A549 (cell line): ENCODE data around the gene CYP1B1. TPM values are rescaled to one million over a fixed set of nuclear protein-coding genes. Genes with fewer than 3 reads are reported as not detected.

Experiments
- ATAC-seq, 2 experiments: fragments of 200-7000 bp in 1 of 2; fragments of >200 bp in 1 of 2; cut with Nextera tagmentation in 1 of 2; cut with Tn5 transposase in 1 of 2; 3 replicates each; pipeline versions ENCODE4 v1.8.0 to v1.9.1; 2018 to 2020; ENCODE audit warnings: mild to moderate bottlenecking in 1 of 2, moderate library complexity in 1 of 2
- CTCF ChIA-PET: fragments of 300-600 bp; sonication (Branson Sonifier 250); formaldehyde crosslinking; extraction: SDS; loops from one replicate; lab custom pipeline; 2021; ENCODE audit warnings: antibody characterized with exemption, inconsistent platforms; lab: Yijun Ruan, JAX
- POLR2A ChIA-PET: fragments of 350-600 bp; formaldehyde crosslinking; extraction: SDS; loops from one replicate; lab custom pipeline; 2021; ENCODE audit warnings: antibody characterized with exemption, inconsistent platforms; lab: Yijun Ruan, JAX
- DNase-seq, 2 experiments: peaks; one replicate each; pipeline versions ENCODE4 v3.0.0 to v3.0.0-alpha.2; 2011 to 2016; ENCODE audit warnings: low read depth in 1 of 2, low spot score in 1 of 2
- FAIRE-seq: peaks from 2 replicates; lab custom pipeline; 2011; peaks lifted over from hg19 to GRCh38; lab: Jason Lieb, UNC
- H3K27ac ChIP-seq, 2 experiments: fragments of >200 bp; sonication (Bioruptor Twin); formaldehyde crosslinking; 3 replicates each; pipeline ENCODE4 v1.5.1; 2016 to 2017
- H3K4me1 ChIP-seq: fragments of >200 bp; sonication (Bioruptor Twin); formaldehyde crosslinking; 3 replicates; pipeline ENCODE4 v1.6.1; 2016
- H3K4me2 ChIP-seq: fragments of >200 bp; sonication (Bioruptor Twin); formaldehyde crosslinking; 3 replicates; pipeline ENCODE4 v1.6.1; 2016
- H3K4me3 ChIP-seq: fragments of >200 bp; sonication (Bioruptor Twin); formaldehyde crosslinking; 3 replicates; pipeline ENCODE4 v1.5.1; 2016
- H3K9me3 ChIP-seq: fragments of >200 bp; sonication (Bioruptor Twin); formaldehyde crosslinking; 3 replicates; pipeline ENCODE4 v1.6.1; 2016
- ATOH8 ChIP-seq: fragments of 250-450 bp; sonication (Bioruptor Pico); IDR thresholded peaks from 2 replicates; pipeline ENCODE4 v1.5.0; 2020; ENCODE audit warnings: low read depth, mild to moderate bottlenecking, moderate library complexity
- BHLHE40 ChIP-seq: IDR thresholded peaks from 2 replicates; pipeline ENCODE4 v1.6.1; 2012; ENCODE audit warnings: low read depth, low read length, inconsistent platforms
- CHD2 ChIP-seq: fragments of 150-350 bp; IDR thresholded peaks from 2 replicates; pipeline ENCODE4 v1.6.1; 2014; ENCODE audit warnings: low read length; ENCODE audit not compliant: partially characterized antibody
- CTCF ChIP-seq: fragments of >200 bp; sonication (Bioruptor Twin); formaldehyde crosslinking; IDR thresholded peaks from 3 replicates; pipeline ENCODE4 v1.5.1; 2016
- EHF ChIP-seq: fragments of 250-450 bp; sonication (Bioruptor Pico); IDR thresholded peaks from 2 replicates; pipeline ENCODE4 v1.5.0; 2020; ENCODE audit warnings: mild to moderate bottlenecking
- FOXS1 ChIP-seq: fragments of 250-450 bp; sonication (Bioruptor Pico); IDR thresholded peaks from 2 replicates; pipeline ENCODE4 v1.5.0; 2020; ENCODE audit warnings: mild to moderate bottlenecking, moderate library complexity
- HDAC2 ChIP-seq: fragments of 200-600 bp; sonication (generic); IDR thresholded peaks from 2 replicates; pipeline ENCODE4 v1.6.1; 2016
- HEYL ChIP-seq: fragments of 250-450 bp; sonication (Bioruptor Pico); IDR thresholded peaks from 2 replicates; pipeline ENCODE4 v1.8.0; 2021; ENCODE audit warnings: mild to moderate bottlenecking, moderate library complexity
- HMGXB4 ChIP-seq: fragments of 250-450 bp; sonication (Bioruptor Pico); IDR thresholded peaks from 2 replicates; pipeline ENCODE4 v1.5.0; 2021; ENCODE audit warnings: mild to moderate bottlenecking, moderate library complexity, borderline replicate concordance
- JUN ChIP-seq, 2 experiments: fragments of >200 bp; sonication (Bioruptor Twin); formaldehyde crosslinking; IDR thresholded peaks; 2 replicates in 1 of 2; 3 replicates in 1 of 2; pipeline ENCODE4 v1.6.1; 2016 to 2017
- JUNB ChIP-seq: fragments of >200 bp; sonication (Bioruptor Twin); formaldehyde crosslinking; IDR thresholded peaks from 2 replicates; pipeline ENCODE4 v1.6.1; 2016
- MAX ChIP-seq: IDR thresholded peaks from 2 replicates; pipeline ENCODE4 v1.6.1; 2012
- NPAS2 ChIP-seq: fragments of 250-450 bp; sonication (Bioruptor Pico); IDR thresholded peaks from 2 replicates; pipeline ENCODE4 v1.8.0; 2022; ENCODE audit warnings: mild to moderate bottlenecking, moderate library complexity, borderline replicate concordance
- PBX3 ChIP-seq: IDR thresholded peaks from 2 replicates; pipeline ENCODE4 v1.6.1; 2012
- PHF8 ChIP-seq: fragments of 200-600 bp; sonication (generic); IDR thresholded peaks from 2 replicates; pipeline ENCODE4 v1.6.1; 2016; ENCODE audit warnings: low read depth, mild to moderate bottlenecking, antibody characterized with exemption, moderate library complexity, borderline replicate concordance
- RAD21 ChIP-seq, 2 experiments: fragments of >200 bp in 1 of 2; sonication (Bioruptor Twin) in 1 of 2; formaldehyde crosslinking in 1 of 2; IDR thresholded peaks in 1 of 2; conservative IDR thresholded peaks in 1 of 2; 2 replicates in 1 of 2; 3 replicates in 1 of 2; pipeline ENCODE4 v1.6.1; 2012 to 2018; ENCODE audit warnings: inconsistent platforms in 1 of 2
- RARB ChIP-seq: fragments of 250-450 bp; sonication (Bioruptor Pico); IDR thresholded peaks from 2 replicates; pipeline ENCODE4 v1.8.0; 2021; ENCODE audit warnings: mild to moderate bottlenecking, moderate library complexity
- RCOR1 ChIP-seq: fragments of 150-350 bp; IDR thresholded peaks from 2 replicates; pipeline ENCODE4 v1.6.1; 2014; ENCODE audit warnings: antibody characterized with exemption, low read length, low read depth
- REST ChIP-seq: fragments of 200-600 bp; sonication (generic); IDR thresholded peaks from 2 replicates; pipeline ENCODE4 v1.6.1; 2016; ENCODE audit warnings: antibody characterized with exemption, mild to moderate bottlenecking, moderate library complexity
- RNF2 ChIP-seq: fragments of 200-600 bp; sonication (generic); IDR thresholded peaks from 2 replicates; pipeline ENCODE4 v1.6.1; 2016; ENCODE audit warnings: low read depth, mild to moderate bottlenecking, antibody characterized with exemption, moderate library complexity, borderline replicate concordance
- SMC3 ChIP-seq: fragments of >200 bp; sonication (Bioruptor Twin); formaldehyde crosslinking; IDR thresholded peaks from 3 replicates; pipeline ENCODE4 v1.6.1; 2018; ENCODE audit warnings: inconsistent platforms
- TP53 ChIP-seq: fragments of 250-450 bp; sonication (Bioruptor Pico); IDR thresholded peaks from 2 replicates; pipeline ENCODE4 v1.5.0; 2021; ENCODE audit warnings: mild to moderate bottlenecking, moderate library complexity
- USF2 ChIP-seq: fragments of 450-650 bp; IDR thresholded peaks from 2 replicates; pipeline ENCODE4 v1.6.1; 2014; ENCODE audit warnings: antibody characterized with exemption
- ZFP36 ChIP-seq: fragments of 450-650 bp; IDR thresholded peaks from 2 replicates; pipeline ENCODE4 v1.6.1; 2014; ENCODE audit warnings: borderline replicate concordance; ENCODE audit not compliant: partially characterized antibody
- ZNF302 ChIP-seq: fragments of 250-450 bp; sonication (Bioruptor Pico); IDR thresholded peaks from 2 replicates; pipeline ENCODE4 v1.9.0; 2021; ENCODE audit warnings: inconsistent platforms, mild to moderate bottlenecking, moderate library complexity
- WGBS: methylation state at CpG from one replicate; pipeline ENCODE4 v1.1.6; 2017; ENCODE audit errors: missing lambda C conversion rate; 5-methylcytosine and 5-hydroxymethylcytosine counted together
- polyA plus RNA-seq, 4 experiments: library from polyadenylated mRNA; depleted of rRNA in 3 of 4; stranded (reverse); fragments of >200 nt; fragmentation: RNase III in 1 of 4; extraction: RNeasy Plus Mini Kit Qiagen cat#74134 plus additional on column Dnase treatment in 1 of 4; gene quantifications; 2 replicates in 3 of 4; 3 replicates in 1 of 4; pipeline ENCODE4 v1.2.3, GENCODE V29; 2011 to 2017

Gene CYP1B1
- polyA plus RNA-seq, 2 of the 4 experiments (the other 2 are of a cell fraction), result 5.3 to 13.2 TPM

- TF ChIP-seq RAD21 (conservative IDR thresholded peaks at IDR 0.05 in 1 of 2, IDR thresholded peaks at IDR 0.05 in 1 of 2), result peak; percentile 45 to 60
- no peak for TF ChIP-seq RARB (CRISPR knock-in tag)
- no peak for TF ChIP-seq ATOH8
- TF ChIP-seq CTCF, result no peak; the same call in 2 of the 3 replicates
- TF ChIP-seq HDAC2, result peak; percentile 82; the same call in 1 of the 2 replicates
- TF ChIP-seq EHF (CRISPR knock-in tag), result 0 out of 2 replicates have a peak, but pooled peaks have one; percentile 18
- no peak for TF ChIP-seq RCOR1
- no peak for TF ChIP-seq PHF8
- TF ChIP-seq SMC3, result no peak; the same call in 2 of the 3 replicates
- 0 out of 2 replicates have a peak, but pooled peaks have one; percentile 48 for TF ChIP-seq TP53
These were observed 280 bp upstream of the CYP1B1 start (continued) for GRCh38 chr2:38076152-38076709.

- DNase-seq, result peak in 1 of 2 experiments; percentile 67
- FAIRE-seq, result no peak
- CTCF ChIA-PET, result interaction anchor here (1.4 to 4.7 kb wide), 9 partner anchors 15 to 199 kb away, joined by 3 to 45 read pairs (median 7); no protein-coding TSS in a partner anchor
- TF ChIP-seq CHD2 (no peak), MAX (peak; percentile 99), FOXS1 (CRISPR knock-in tag) (no peak), RNF2 (0 out of 2 replicates have a peak, but pooled peaks have one; percentile 24), EHF (CRISPR knock-in tag) (no peak), PBX3 (no peak), NPAS2 (CRISPR knock-in tag) (no peak), JUN (IDR thresholded peaks at IDR 0.05) (peak in 1 of 2 experiments; percentile 31; a peak in 1 of 5 replicates), JUNB (no peak), USF2 (no peak), ZFP36 (no peak), BHLHE40 (no peak), REST (no peak), HEYL (CRISPR knock-in tag) (no peak), HMGXB4 (CRISPR knock-in tag) (no peak), ZNF302 (no peak), PHF8 (no peak), SMC3 (no peak)
These were observed 1.0 kb downstream of the CYP1B1 start for GRCh38 chr2:38074764-38075506.

More at GRCh38 chr2:38074764-38075506, 1.0 kb downstream of the CYP1B1 start:
- WGBS, result 47% methylated on average over 39 of the region's 82 CpGs
- H3K9me3 ChIP-seq, result no peaks in the 10 kb centered on the region
- POLR2A ChIA-PET, result interaction anchor here (1.0 to 2.5 kb wide), 3 partner anchors 41 to 200 kb away, joined by 3 to 22 read pairs (median 3); no protein-coding TSS in a partner anchor
- peak overlapping the region; percentile 84 to 93 for H3K27ac ChIP-seq
- H3K4me1 ChIP-seq, result peaks cover 22% of the 10 kb centered on the region
- peak overlapping the region; percentile 92 for H3K4me2 ChIP-seq
- ATAC-seq, result peak; percentile 5 to 18; a peak in 4 of 6 replicates
- H3K4me3 ChIP-seq, result peak overlapping the region; percentile 62
